Kidney epithelial cell (primary cell): ENCODE results near the gene JOSD1. TPM values are rescaled to one million over a fixed set of nuclear protein-coding genes. Genes with fewer than 3 reads are reported as not detected.

Experiments
- DNase-seq: peaks from one replicate; pipeline ENCODE4 v3.0.0-alpha.2; 2010; ENCODE audit warnings: low read depth
- H3K27me3 ChIP-seq: 2 replicates; pipeline ENCODE4 v1.6.0; 2011; ENCODE audit warnings: low read length; ENCODE audit not compliant: control insufficient read depth, insufficient read depth
- H3K36me3 ChIP-seq: 2 replicates; pipeline ENCODE4 v1.5.1; 2011; ENCODE audit warnings: low read length; ENCODE audit not compliant: control insufficient read depth, insufficient read depth
- H3K4me3 ChIP-seq: 2 replicates; pipeline ENCODE4 v1.5.1; 2011; ENCODE audit warnings: low read depth, mild to moderate bottlenecking, control low read depth, low read length
- CTCF ChIP-seq: IDR thresholded peaks from 2 replicates; pipeline ENCODE4 v1.5.1; 2011; ENCODE audit warnings: mild to moderate bottlenecking, moderate library complexity, low read length, control low read depth, inconsistent platforms; ENCODE audit not compliant: insufficient read depth, poor library complexity, severe bottlenecking
- total RNA-seq: library from RNA; depleted of rRNA; stranded (reverse); fragments of >200 nt; gene quantifications from 2 replicates; pipeline ENCODE4 v1.2.3, GENCODE V29; 2015

The JOSD1 gene
- total RNA-seq, 1 donor from 2014 or later: 97.3 TPM

- DNase-seq: no peak
- no peak for TF ChIP-seq CTCF
- H3K27me3 ChIP-seq: no peaks in the 10 kb centered on the region
- H3K4me3 ChIP-seq: no peak overlapping the region
- peaks cover 2% of the 10 kb centered on the region for H3K36me3 ChIP-seq
Measured at GRCh38 chr22:38715852-38716251, 15.1 kb upstream of the JOSD1 start.

DNA sequence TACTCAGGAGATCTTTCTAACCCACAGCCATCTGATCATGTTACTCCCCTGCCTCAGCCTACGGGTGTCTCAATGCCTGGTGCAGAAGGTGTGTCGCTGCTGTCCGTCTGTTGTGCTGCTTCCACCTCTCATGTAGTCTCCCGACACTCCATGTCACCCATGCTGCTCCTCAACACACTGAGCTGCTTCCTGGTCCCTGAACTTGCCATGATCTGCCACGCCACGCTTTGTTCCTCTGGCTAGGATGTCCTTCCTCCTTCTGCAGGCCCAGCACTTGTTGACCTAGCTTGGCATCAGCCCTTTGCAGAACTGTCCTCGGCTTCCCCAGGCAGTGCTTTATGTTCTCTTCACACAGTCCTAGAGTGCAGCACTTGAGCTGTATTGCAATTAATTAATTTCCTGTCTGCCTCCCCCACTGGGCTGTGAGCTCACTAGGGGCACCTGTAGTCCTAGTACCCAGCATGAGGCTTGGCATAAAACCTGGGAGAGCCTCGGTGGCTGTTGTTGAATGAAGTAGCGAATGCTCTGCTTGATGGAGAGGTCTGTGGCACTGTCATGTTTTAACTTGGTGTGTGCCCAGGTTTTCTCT, 14.5 kb upstream of the JOSD1 start:
- no peak for TF ChIP-seq CTCF
- no peak for DNase-seq
- Histone ChIP-seq H3K27me3 (no peaks in the 10 kb centered on the region), H3K4me3 (no peak overlapping the region), H3K36me3 (peaks cover 2% of the 10 kb centered on the region)

GRCh38 chr22:38713921-38714320, 13.2 kb upstream of the JOSD1 start:
- TF ChIP-seq CTCF: no peak
- Histone ChIP-seq H3K27me3 (no peaks in the 10 kb centered on the region), H3K4me3 (no peak overlapping the region), H3K36me3 (peaks cover 2% of the 10 kb centered on the region)
- no peak for DNase-seq

DNA sequence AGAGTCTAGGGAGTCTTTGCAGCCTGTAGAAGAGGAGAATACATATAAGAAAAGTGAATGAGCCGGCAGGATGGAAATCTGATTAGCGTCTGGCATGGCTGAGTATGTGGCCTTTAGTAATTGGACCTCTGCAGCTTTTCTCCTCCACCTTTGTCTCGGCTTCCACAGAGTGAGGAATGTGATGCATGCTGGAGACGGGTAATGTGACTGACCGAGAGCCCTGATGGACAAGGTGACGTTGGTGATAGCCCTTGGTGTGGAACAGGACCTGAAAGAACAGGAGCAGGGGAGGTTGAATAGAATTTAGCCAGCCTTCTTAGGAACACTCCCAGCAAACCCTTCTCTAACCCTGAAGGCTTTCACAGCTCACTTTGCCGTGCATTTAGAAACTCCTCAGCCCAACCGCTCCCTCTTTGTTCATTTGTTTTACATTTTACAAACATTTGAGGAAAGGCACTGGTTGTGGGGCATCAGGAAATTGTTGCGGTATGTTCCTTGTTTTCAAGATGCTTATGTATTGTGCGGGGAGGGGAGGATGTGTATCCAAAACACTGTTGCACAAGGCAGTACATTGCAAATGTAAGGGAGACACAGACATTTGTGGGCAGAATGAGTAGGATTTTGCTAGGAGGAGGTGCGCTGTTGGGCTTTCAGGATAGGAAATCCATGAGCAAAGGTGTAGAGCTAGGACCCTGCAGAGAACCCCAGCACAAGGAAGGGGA, 11.9 kb upstream of the JOSD1 start:
- TF ChIP-seq CTCF: no peak
- no peak overlapping the region for H3K4me3 ChIP-seq
- no peaks in the 10 kb centered on the region for H3K27me3 ChIP-seq
- no peak for DNase-seq
- peaks cover 2% of the 10 kb centered on the region for H3K36me3 ChIP-seq

DNA sequence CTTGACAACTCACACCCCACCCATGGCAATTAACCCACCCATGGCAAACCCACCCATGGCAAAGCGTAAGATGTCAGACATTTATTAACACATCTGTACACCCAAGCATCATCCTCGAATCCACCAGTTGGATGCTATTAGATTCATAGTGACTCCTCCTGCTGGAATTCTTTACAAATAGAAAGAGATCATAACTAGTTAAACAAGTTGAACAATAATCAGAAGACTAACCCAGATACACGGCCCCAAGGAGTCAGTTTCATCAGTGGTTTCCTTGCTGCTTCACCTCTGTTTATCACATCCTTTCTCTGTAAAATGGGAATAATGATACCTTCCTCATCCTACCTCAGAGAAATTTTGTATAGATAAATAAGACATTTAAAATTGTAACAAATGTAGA, 10.1 kb upstream of the JOSD1 start:
- H3K27me3 ChIP-seq: no peaks in the 10 kb centered on the region
- no peak overlapping the region for H3K4me3 ChIP-seq
- no peak for DNase-seq
- H3K36me3 ChIP-seq: no peaks in the 10 kb centered on the region
- no peak for TF ChIP-seq CTCF

DNA sequence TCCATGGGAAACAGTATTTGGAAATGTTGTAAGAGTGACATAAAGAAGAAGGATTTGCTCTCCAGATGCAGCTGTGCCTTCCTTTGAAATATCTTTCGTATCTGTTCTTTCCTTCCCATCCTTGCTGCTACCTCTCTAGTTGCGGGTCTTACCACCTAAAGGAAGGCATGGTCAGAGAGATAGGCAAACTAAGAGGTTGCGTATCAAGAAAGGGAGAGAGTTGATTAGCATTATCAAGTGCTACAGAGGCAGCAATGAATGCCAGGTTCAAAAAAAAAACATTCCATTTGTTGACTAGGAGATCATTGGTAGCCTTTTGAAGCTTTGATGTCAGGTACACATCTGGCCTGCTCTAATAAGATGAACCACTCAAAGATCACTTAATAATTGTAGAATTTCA, 9.6 kb upstream of the JOSD1 start:
- no peak for DNase-seq
- TF ChIP-seq CTCF: no peak
- Histone ChIP-seq H3K4me3 (no peak overlapping the region), H3K27me3 (no peaks in the 10 kb centered on the region), H3K36me3 (no peaks in the 10 kb centered on the region)
